ENCODE results near the gene ETNK2. TPM values are rescaled to one million over a fixed set of nuclear protein-coding genes. Genes with fewer than 3 reads are reported as not detected.

ETNK2 gene
- total and polyA plus RNA-seq, 2 of the 13 experiments (the other 11 are each of a cell fraction or from before 2014, with no cell fraction given) = 15.5 to 42.8 TPM

GRCh38 chr1:204190212-204191211, 38.7 kb upstream of the ETNK2 start (continued):
- TF ChIP-seq, protein P1, sequence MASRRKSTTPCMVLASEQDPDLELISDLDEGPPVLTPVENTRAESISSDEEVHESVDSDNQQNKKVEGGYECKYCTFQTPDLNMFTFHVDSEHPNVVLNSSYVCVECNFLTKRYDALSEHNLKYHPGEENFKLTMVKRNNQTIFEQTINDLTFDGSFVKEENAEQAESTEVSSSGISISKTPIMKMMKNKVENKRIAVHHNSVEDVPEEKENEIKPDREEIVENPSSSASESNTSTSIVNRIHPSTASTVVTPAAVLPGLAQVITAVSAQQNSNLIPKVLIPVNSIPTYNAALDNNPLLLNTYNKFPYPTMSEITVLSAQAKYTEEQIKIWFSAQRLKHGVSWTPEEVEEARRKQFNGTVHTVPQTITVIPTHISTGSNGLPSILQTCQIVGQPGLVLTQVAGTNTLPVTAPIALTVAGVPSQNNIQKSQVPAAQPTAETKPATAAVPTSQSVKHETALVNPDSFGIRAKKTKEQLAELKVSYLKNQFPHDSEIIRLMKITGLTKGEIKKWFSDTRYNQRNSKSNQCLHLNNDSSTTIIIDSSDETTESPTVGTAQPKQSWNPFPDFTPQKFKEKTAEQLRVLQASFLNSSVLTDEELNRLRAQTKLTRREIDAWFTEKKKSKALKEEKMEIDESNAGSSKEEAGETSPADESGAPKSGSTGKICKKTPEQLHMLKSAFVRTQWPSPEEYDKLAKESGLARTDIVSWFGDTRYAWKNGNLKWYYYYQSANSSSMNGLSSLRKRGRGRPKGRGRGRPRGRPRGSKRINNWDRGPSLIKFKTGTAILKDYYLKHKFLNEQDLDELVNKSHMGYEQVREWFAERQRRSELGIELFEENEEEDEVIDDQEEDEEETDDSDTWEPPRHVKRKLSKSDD (CRISPR knock-in tag; IDR thresholded peaks at IDR 0.05; ENCODE audit: low read depth) = no peak
- no peak for TF ChIP-seq ZNF484 (CRISPR knock-in tag; IDR thresholded peaks at IDR 0.05; ENCODE audit: borderline replicate concordance, low read depth)
- TF ChIP-seq ZNF660 (CRISPR knock-in tag; IDR thresholded peaks at IDR 0.05; ENCODE audit: borderline replicate concordance, low read depth) = no peak
- no peak for TF ChIP-seq TEAD3 (CRISPR knock-in tag; optimal IDR thresholded peaks at IDR 0.05; ENCODE audit: borderline replicate concordance)
- TF ChIP-seq ZBTB3 (CRISPR knock-in tag; IDR thresholded peaks at IDR 0.05; ENCODE audit: borderline replicate concordance, low read depth) = no peak
- TF ChIP-seq TFDP1 (CRISPR knock-in tag; IDR thresholded peaks at IDR 0.05; ENCODE audit: borderline replicate concordance) = 0 out of 2 replicates have a peak, but pooled peaks have one; percentile 24
- TF ChIP-seq ZMYM3 (CRISPR knock-in tag; IDR thresholded peaks at IDR 0.05) = 0 out of 2 replicates have a peak, but pooled peaks have one; percentile 18
- TF ChIP-seq RARG (CRISPR knock-in tag; IDR thresholded peaks at IDR 0.05; ENCODE audit: low read depth) = no peak
- TF ChIP-seq ZSCAN12 (CRISPR knock-in tag; IDR thresholded peaks at IDR 0.05) = 0 out of 2 replicates have a peak, but pooled peaks have one; percentile 35
- no peak for TF ChIP-seq POLR2G (IDR thresholded peaks at IDR 0.05; ENCODE audit: low read depth, low read length)
- TF ChIP-seq ATM (IDR thresholded peaks at IDR 0.05; ENCODE audit: borderline replicate concordance) = no peak
- no peak for TF ChIP-seq TCF7L2 (IDR thresholded peaks at IDR 0.05; ENCODE audit: low read depth, low read length)
- TF ChIP-seq, protein P2, sequence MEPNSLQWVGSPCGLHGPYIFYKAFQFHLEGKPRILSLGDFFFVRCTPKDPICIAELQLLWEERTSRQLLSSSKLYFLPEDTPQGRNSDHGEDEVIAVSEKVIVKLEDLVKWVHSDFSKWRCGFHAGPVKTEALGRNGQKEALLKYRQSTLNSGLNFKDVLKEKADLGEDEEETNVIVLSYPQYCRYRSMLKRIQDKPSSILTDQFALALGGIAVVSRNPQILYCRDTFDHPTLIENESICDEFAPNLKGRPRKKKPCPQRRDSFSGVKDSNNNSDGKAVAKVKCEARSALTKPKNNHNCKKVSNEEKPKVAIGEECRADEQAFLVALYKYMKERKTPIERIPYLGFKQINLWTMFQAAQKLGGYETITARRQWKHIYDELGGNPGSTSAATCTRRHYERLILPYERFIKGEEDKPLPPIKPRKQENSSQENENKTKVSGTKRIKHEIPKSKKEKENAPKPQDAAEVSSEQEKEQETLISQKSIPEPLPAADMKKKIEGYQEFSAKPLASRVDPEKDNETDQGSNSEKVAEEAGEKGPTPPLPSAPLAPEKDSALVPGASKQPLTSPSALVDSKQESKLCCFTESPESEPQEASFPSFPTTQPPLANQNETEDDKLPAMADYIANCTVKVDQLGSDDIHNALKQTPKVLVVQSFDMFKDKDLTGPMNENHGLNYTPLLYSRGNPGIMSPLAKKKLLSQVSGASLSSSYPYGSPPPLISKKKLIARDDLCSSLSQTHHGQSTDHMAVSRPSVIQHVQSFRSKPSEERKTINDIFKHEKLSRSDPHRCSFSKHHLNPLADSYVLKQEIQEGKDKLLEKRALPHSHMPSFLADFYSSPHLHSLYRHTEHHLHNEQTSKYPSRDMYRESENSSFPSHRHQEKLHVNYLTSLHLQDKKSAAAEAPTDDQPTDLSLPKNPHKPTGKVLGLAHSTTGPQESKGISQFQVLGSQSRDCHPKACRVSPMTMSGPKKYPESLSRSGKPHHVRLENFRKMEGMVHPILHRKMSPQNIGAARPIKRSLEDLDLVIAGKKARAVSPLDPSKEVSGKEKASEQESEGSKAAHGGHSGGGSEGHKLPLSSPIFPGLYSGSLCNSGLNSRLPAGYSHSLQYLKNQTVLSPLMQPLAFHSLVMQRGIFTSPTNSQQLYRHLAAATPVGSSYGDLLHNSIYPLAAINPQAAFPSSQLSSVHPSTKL (CRISPR knock-in tag; IDR thresholded peaks at IDR 0.05) = no peak
- TF ChIP-seq HDAC1 (CRISPR knock-in tag; IDR thresholded peaks at IDR 0.05) = 0 out of 2 replicates have a peak, but pooled peaks have one; percentile 26
- peak; percentile 45; the same call in 1 of the 2 replicates for TF ChIP-seq ZFY (CRISPR knock-in tag; IDR thresholded peaks at IDR 0.05)
- no peak for TF ChIP-seq RBM39 (IDR thresholded peaks at IDR 0.05; ENCODE audit: low read depth, low read length, poor library complexity, severe bottlenecking)
- TF ChIP-seq, protein P3, sequence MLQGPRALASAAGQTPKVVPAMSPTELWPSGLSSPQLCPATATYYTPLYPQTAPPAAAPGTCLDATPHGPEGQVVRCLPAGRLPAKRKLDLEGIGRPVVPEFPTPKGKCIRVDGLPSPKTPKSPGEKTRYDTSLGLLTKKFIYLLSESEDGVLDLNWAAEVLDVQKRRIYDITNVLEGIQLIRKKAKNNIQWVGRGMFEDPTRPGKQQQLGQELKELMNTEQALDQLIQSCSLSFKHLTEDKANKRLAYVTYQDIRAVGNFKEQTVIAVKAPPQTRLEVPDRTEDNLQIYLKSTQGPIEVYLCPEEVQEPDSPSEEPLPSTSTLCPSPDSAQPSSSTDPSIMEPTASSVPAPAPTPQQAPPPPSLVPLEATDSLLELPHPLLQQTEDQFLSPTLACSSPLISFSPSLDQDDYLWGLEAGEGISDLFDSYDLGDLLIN (CRISPR knock-in tag; IDR thresholded peaks at IDR 0.05; ENCODE audit: borderline replicate concordance) = no peak
- TF ChIP-seq ARNT2 (CRISPR knock-in tag; IDR thresholded peaks at IDR 0.05; ENCODE audit: low read depth) = 0 out of 2 replicates have a peak, but pooled peaks have one; percentile 26
